Astrocyte of the cerebellum (primary cell): ENCODE data around the gene BATF2.
A peak's percentile ranks its signal among the peaks of the same experiment; 100 is the strongest.

ENCODE experiments used
- DNase-seq: peaks from one replicate; pipeline ENCODE4 v3.0.0-alpha.2; 2011; ENCODE audit warnings: low read depth
- H3K4me3 ChIP-seq: 2 replicates; pipeline ENCODE4 v1.5.1; 2011; ENCODE audit warnings: mild to moderate bottlenecking, low read depth, low read length, moderate library complexity
- in situ Hi-C: cut with HindIII; loops from 2 replicates; pipeline ENCODE4 v1.10.0; 2017; ENCODE audit warnings: low sequenced_read_pairs
- TF ChIP-seq, protein P1 (sequence below): IDR thresholded peaks from 2 replicates; pipeline ENCODE4 v1.5.1; 2012; ENCODE audit warnings: low read length, low read depth, moderate library complexity, mild to moderate bottlenecking; ENCODE audit errors: missing control alignments

The BATF2 gene

GRCh38 chr11:65040520-65040846 lies 43.7 kb upstream of the BATF2 start:
- TF ChIP-seq, protein P1, sequence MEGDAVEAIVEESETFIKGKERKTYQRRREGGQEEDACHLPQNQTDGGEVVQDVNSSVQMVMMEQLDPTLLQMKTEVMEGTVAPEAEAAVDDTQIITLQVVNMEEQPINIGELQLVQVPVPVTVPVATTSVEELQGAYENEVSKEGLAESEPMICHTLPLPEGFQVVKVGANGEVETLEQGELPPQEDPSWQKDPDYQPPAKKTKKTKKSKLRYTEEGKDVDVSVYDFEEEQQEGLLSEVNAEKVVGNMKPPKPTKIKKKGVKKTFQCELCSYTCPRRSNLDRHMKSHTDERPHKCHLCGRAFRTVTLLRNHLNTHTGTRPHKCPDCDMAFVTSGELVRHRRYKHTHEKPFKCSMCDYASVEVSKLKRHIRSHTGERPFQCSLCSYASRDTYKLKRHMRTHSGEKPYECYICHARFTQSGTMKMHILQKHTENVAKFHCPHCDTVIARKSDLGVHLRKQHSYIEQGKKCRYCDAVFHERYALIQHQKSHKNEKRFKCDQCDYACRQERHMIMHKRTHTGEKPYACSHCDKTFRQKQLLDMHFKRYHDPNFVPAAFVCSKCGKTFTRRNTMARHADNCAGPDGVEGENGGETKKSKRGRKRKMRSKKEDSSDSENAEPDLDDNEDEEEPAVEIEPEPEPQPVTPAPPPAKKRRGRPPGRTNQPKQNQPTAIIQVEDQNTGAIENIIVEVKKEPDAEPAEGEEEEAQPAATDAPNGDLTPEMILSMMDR = no peak
- in situ Hi-C loops = no loop called here
- DNase-seq = no peak
- H3K4me3 ChIP-seq = peak overlapping the region; percentile 64

DNA sequence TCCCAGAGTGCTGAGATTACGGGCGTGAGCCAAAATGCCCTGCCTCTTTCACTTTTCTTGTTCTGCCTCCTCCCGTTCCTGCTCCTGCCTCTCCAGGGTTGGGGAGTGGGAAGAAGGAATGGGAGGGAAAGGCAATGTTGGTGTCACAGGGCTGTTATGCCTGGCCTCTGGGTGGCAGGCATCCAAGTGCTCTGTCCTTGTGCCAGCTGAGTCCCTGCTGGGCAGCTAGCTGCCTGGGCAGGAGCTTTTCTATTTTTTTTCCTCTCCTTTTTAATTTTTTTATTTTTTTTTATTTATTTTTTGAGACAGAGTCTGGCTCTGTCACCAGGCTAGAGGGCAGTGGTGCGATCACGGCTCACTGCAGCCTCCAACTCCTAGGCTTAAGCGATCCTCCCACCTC lies 40.2 kb upstream of the BATF2 start:
- in situ Hi-C loops = no loop called here
- TF ChIP-seq, protein P1 = no peak
- no peak overlapping the region for H3K4me3 ChIP-seq
- DNase-seq = no peak

- no peak for DNase-seq
- in situ Hi-C loops = no loop called here
- TF ChIP-seq, protein P1 = no peak
- H3K4me3 ChIP-seq = no peak overlapping the region
Measured at GRCh38 chr11:65035579-65035978, 38.8 kb upstream of the BATF2 start.

DNA sequence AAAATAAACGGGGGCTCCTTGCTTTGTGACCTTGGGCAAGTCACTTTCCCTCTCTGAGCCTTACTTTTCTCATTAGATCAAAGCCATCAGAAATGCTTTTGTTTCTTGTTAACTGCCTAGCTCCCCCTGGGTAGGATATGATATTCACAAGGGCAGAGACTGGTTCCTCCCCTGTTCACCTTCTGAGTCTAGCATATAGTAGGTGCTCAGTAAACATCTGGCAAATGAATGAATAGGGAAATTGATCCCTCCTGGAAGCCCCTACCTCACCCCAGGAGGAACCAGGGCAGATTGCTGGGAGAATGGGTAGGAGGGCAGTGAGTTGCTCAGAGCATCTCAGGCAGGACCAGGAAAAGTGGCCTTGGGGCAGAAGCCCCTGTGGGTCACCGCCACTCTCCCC lies 37.7 kb upstream of the BATF2 start:
- H3K4me3 ChIP-seq = no peak overlapping the region
- DNase-seq = no peak
- in situ Hi-C loops = no loop called here
- TF ChIP-seq, protein P1 = no peak

DNA sequence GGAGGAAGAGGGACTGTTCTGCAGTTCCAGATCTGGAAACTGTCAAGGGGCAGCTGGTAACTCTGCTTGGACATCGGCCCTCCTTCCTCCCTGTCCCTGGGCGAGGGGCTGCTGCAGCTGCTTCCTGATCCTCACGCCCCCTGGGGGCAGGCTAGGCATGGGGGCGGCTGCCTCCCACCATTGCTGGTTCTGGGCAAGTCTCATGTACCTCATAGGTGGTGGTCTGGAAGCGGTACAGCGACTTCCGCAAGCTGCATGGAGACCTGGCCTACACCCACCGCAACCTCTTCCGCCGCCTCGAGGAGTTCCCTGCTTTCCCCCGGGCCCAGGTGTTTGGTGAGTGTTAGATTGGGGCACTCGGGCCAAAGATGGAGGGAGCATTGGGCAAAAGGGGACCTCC lies 35.4 kb upstream of the BATF2 start:
- TF ChIP-seq, protein P1 = no peak
- in situ Hi-C loops = no loop called here
- DNase-seq = no peak
- no peak overlapping the region for H3K4me3 ChIP-seq

GRCh38 chr11:65027213-65028067 lies 30.7 kb upstream of the BATF2 start, which contains the start of gene SNX15:
Gene SNX15 (plus strand): TSS chr11:65027439. CDS start chr11:65027538, 99 bp downstream.
- TF ChIP-seq, protein P1 = peak; percentile 65
- DNase-seq = peak; percentile 94
- H3K4me3 ChIP-seq = peak within 1 kb of the TSS; percentile 55
- in situ Hi-C loops = no loop called here
